Upper lobe of left lung (tissue), 6 donors: ENCODE data around the gene GGNBP2. TPM values are rescaled to one million over a fixed set of nuclear protein-coding genes. Genes with fewer than 3 reads are reported as not detected.

Source experiments
- ATAC-seq, 2 donors: fragments of 200-7000 bp; cut with Tn5 transposase; one replicate each; pipeline ENCODE4 v1.9.1; 2022; ENCODE audit warnings: mild to moderate bottlenecking in 2 of 2, moderate library complexity in 2 of 2; ENCODE audit not compliant: low FRiP score in 2 of 2
- DNase-seq, 2 donors: peaks; one replicate each; pipeline ENCODE4 v3.0.0-alpha.2; 2019 to 2020
- H3K27ac ChIP-seq, 4 donors: fragments of 200-600 bp; sonication (generic); one replicate each; pipeline ENCODE4 v1.5.1; 2016 to 2019
- H3K27me3 ChIP-seq, 4 donors: fragments of 200-600 bp; sonication (generic); one replicate each; pipeline ENCODE4 v1.5.1; 2017 to 2019
- H3K36me3 ChIP-seq, 4 donors: fragments of 200-600 bp; sonication (generic); one replicate each; pipeline ENCODE4 v1.5.1; 2016 to 2019
- H3K4me1 ChIP-seq, 4 donors: fragments of 200-600 bp; sonication (generic); one replicate each; pipeline ENCODE4 v1.5.1; 2018 to 2019
- H3K4me3 ChIP-seq, 4 donors: fragments of 200-600 bp; sonication (generic); one replicate each; pipeline ENCODE4 v1.5.1; 2017 to 2019; ENCODE audit warnings: mild to moderate bottlenecking in 2 of 4, moderate library complexity in 1 of 4
- H3K9me3 ChIP-seq, 4 donors: fragments of 200-600 bp; sonication (generic); one replicate each; pipeline ENCODE4 v1.5.1; 2018 to 2019
- EP300 ChIP-seq, 4 donors: sonication (generic); formaldehyde crosslinking; IDR thresholded peaks; one replicate each; pipeline ENCODE4 v1.5.1; 2017; ENCODE audit warnings: antibody characterized with exemption in 4 of 4, control low read depth in 2 of 4
- POLR2A ChIP-seq, 4 donors: fragments of 450-650 bp; IDR thresholded peaks; one replicate each; pipeline ENCODE4 v1.5.1; 2016 to 2017; ENCODE audit warnings: antibody characterized with exemption in 4 of 4, mild to moderate bottlenecking in 2 of 4
- POLR2AphosphoS5 ChIP-seq, 2 donors: sonication (generic); formaldehyde crosslinking; IDR thresholded peaks; one replicate each; pipeline ENCODE4 v1.5.1; 2017; ENCODE audit warnings: antibody characterized with exemption in 2 of 2
- WGBS, 2 donors: methylation state at CpG; one replicate each; pipeline ENCODE4 v1.1.5; 2017 to 2018; 5-methylcytosine and 5-hydroxymethylcytosine counted together
- total RNA-seq, 6 donors: library from RNA; depleted of rRNA in 4 of 6; stranded (reverse); fragments of >200 nt in 4 of 6; gene quantifications; one replicate each; pipeline versions ENCODE4 v1.1.0 to v1.2.1, GENCODE V29; 2016 to 2021
- TF ChIP-seq, protein P1 (sequence below), 6 experiments: fragments of 450-650 bp in 4 of 6; fragments of 200-600 bp in 2 of 6; sonication (generic) in 2 of 6; IDR thresholded peaks; one replicate each; pipeline ENCODE4 v1.5.1; 2016 to 2019; ENCODE audit warnings: antibody characterized with exemption in 6 of 6
- donor health status: DM: no; HTN: no; CAD: no; lungs with moderate emphysema.
- donor health status: DM: no; HTN: yes; CAD: no; lungs with severe emphysema.

The GGNBP2 gene
- total RNA-seq, 6 donors from 2014 or later: 36.8 to 101 (median 70.0) TPM

DNA sequence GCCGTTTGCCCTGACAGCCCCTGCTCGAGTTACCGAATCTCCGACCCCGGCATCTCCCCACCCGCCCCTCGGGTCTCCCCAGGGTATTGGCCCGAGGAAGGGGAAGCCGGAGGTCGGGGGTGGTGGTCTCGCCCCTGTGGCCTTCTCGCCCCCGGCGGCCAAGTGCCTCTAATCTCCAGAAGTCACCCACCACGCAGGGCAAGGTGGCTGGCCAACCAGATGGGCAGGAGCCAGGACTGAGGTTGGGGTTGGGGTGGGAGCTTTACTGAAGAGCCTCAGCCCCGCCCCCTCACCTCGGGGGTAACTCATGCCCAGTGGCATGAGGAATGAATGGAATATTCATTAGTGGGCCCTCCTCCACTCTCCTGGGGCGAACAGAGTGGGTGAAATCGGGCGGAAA lies 47.6 kb downstream of the GGNBP2 start:
- Histone ChIP-seq H3K9me3 (no peaks in the 10 kb centered on the region), H3K27me3 (no peaks in the 10 kb centered on the region), H3K4me3 (peak overlapping the region; percentile 77 to 93 (median 90)), H3K27ac (peak overlapping the region in 2 of 4 donors; percentile 52 to 75), H3K4me1 (peaks cover 11 to 21% (median 14%) of the 10 kb centered on the region in 4 donors), H3K36me3 (peaks cover 8 to 30% (median 14%) of the 10 kb centered on the region in 4 donors)
- WGBS, 2 donors: 4 to 13% methylated on average over 6 to 18 of the region's 20 CpGs
- ATAC-seq (peak; percentile 18 to 56), DNase-seq (no peak)
- TF ChIP-seq EP300 (IDR thresholded peaks at IDR 0.05): no peak
- TF ChIP-seq, protein P1, sequence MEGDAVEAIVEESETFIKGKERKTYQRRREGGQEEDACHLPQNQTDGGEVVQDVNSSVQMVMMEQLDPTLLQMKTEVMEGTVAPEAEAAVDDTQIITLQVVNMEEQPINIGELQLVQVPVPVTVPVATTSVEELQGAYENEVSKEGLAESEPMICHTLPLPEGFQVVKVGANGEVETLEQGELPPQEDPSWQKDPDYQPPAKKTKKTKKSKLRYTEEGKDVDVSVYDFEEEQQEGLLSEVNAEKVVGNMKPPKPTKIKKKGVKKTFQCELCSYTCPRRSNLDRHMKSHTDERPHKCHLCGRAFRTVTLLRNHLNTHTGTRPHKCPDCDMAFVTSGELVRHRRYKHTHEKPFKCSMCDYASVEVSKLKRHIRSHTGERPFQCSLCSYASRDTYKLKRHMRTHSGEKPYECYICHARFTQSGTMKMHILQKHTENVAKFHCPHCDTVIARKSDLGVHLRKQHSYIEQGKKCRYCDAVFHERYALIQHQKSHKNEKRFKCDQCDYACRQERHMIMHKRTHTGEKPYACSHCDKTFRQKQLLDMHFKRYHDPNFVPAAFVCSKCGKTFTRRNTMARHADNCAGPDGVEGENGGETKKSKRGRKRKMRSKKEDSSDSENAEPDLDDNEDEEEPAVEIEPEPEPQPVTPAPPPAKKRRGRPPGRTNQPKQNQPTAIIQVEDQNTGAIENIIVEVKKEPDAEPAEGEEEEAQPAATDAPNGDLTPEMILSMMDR (IDR thresholded peaks at IDR 0.05): no peak
- TF ChIP-seq POLR2AphosphoS5 (IDR thresholded peaks at IDR 0.05): no peak
- TF ChIP-seq POLR2A (IDR thresholded peaks at IDR 0.05): no peak

DNA sequence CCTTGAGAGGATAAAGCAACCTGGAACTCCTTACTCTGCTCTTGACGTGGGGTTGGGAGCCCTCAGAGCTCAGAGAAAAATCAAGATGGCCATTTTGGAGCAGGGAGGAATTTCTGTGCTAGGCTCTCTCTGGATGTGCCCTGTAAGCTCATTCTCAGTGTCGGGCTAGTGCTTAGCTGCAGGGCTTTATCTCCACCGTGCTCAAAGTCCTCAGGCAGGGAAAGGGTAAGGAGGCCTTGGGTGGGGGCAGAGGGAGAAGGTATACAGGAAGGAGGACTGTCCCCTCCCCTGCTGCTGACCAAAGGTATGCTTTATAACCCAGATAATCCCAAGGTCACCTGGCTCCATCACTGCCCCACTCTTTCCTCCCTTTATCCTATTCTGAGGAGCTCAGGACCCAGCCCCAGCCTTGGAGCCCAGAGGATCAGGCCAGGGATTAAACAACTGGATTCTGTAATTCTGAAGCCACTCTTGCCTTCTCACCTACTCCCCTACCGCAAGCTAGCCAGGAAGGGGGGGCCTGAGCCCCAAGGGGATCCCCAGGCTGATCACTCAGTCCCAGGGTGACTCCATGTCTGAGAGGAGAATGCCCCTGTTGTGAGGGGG lies 48.1 kb downstream of the GGNBP2 start:
- H3K36me3 ChIP-seq: peaks cover 2 to 25% (median 10%) of the 10 kb centered on the region in 4 donors
- H3K27ac ChIP-seq: no peak overlapping the region
- H3K4me1 ChIP-seq: peaks cover 11 to 21% (median 14%) of the 10 kb centered on the region in 4 donors
- 44 to 48% methylated on average over 4 of the region's 4 CpGs for WGBS, 2 donors
- peak overlapping the region in 3 of 4 donors; percentile 89 to 93 (median 92) for H3K4me3 ChIP-seq
- no peaks in the 10 kb centered on the region for H3K27me3 ChIP-seq
- H3K9me3 ChIP-seq: no peaks in the 10 kb centered on the region
- ATAC-seq (no peak), DNase-seq (no peak)
- TF ChIP-seq EP300 (IDR thresholded peaks at IDR 0.05) (no peak), POLR2A (IDR thresholded peaks at IDR 0.05) (no peak)

DNA sequence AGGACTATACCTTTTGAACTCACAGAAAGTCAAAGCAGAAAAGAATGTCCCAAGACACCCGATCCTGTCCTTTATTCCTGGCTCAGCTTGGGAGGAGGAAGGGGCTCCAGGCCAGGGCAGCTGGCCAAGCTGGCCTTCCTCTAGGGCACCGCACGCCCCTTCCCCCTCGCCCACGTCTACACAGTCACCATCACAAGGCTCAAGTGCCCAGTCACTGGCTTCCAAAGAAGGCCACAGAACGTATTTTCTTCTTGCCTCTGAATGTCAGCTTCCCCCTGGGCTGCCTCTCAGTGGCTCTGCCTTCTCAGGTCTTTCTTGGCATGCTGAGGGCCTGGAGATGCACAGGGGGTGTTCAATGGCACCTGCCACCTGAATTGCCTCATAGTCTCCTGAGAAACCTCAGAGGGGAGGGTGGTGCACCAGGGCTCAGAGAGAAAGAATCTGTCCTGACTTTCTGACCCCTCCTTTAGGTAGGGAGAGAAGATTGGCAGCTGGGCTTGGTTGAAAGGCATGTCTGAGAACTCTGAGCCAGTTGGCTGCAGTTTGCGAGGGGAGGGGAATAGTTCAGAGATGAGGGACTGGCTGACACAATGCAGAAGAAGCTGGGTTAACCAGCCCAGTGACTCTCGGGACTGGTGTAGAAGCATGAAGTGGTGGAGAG lies 49.1 kb downstream of the GGNBP2 start:
- ATAC-seq: no peak
- peaks cover 11 to 21% (median 14%) of the 10 kb centered on the region in 4 donors for H3K4me1 ChIP-seq
- WGBS, 2 donors: 71 to 74% methylated on average over 8 of the region's 8 CpGs
- H3K9me3 ChIP-seq: no peaks in the 10 kb centered on the region
- TF ChIP-seq EP300 (IDR thresholded peaks at IDR 0.05) (no peak), POLR2A (IDR thresholded peaks at IDR 0.05) (no peak), POLR2AphosphoS5 (IDR thresholded peaks at IDR 0.05) (no peak)
- TF ChIP-seq, protein P1 (IDR thresholded peaks at IDR 0.05): no peak
- peaks cover 0 to 15% (median 3%) of the 10 kb centered on the region in 4 donors for H3K36me3 ChIP-seq
- no peaks in the 10 kb centered on the region for H3K27me3 ChIP-seq
- no peak overlapping the region for H3K27ac ChIP-seq
- no peak overlapping the region for H3K4me3 ChIP-seq
- no peak for DNase-seq

DNA sequence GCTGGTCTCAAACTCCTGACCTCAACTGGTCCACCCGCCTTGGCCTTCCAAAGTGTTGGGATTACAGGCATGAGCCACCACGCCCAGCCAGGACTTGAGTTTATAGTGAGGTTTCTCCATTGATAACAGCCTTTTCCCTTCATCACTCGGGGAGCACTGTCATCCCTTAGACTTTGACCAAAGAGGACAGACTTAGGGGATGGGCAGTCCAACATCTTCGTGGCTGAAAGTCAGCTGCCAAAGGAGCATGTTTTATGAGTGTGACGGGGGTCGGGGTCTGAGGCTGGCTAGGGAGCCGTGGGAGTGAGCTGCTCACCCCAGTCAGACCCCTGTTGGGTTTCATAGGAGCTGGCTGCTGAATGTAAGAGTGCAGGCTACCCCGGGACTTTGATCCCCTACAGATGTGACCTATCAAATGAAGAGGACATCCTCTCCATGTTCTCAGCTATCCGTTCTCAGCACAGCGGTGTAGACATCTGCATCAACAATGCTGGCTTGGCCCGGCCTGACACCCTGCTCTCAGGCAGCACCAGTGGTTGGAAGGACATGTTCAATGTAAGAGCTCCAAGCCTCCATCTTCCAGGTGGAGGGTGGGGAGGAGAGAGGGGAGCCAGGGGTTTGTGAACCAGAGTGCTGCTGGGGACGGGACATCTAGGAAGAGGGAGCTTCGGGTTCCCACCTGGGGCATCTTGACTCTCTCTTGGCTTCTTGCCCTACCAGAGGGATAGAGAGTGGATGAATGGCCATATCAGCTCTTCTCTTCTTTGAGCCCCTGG lies 50.1 kb downstream of the GGNBP2 start:
- H3K4me1 ChIP-seq: peaks cover 11 to 21% (median 14%) of the 10 kb centered on the region in 4 donors
- H3K9me3 ChIP-seq: no peaks in the 10 kb centered on the region
- no peak overlapping the region for H3K27ac ChIP-seq
- H3K36me3 ChIP-seq: peaks cover 0 to 5% (median 0%) of the 10 kb centered on the region in 4 donors
- H3K4me3 ChIP-seq: no peak overlapping the region
- no peaks in the 10 kb centered on the region for H3K27me3 ChIP-seq
- DNase-seq (no peak), ATAC-seq (no peak)
- TF ChIP-seq, protein P1 (IDR thresholded peaks at IDR 0.05): no peak
- TF ChIP-seq EP300 (IDR thresholded peaks at IDR 0.05) (no peak), POLR2A (IDR thresholded peaks at IDR 0.05) (no peak)
- 71 to 75% methylated on average over 13 of the region's 13 CpGs for WGBS, 2 donors

DNA sequence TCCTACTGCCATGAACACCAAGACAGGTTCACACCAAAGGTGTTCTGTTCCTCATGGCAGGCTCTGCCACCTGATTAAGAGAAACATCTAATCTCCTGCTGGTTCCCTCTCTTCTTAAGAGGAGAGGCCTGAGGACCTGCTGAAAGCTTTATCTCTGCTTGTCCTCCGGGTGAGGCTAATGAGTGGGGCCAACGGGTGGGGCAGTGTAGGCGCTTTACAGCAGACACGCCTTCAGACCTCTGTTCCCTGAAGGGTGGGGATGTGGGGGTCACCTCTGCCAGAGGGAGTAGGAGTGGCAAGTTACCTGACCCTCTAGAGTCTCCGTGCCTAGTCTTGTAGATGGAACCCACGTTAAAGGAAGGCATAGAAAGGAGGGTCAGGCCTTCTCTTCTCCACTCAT lies 52.5 kb downstream of the GGNBP2 start:
- H3K27ac ChIP-seq: no peak overlapping the region
- DNase-seq: no peak
- H3K4me1 ChIP-seq: peaks cover 12 to 26% (median 14%) of the 10 kb centered on the region in 4 donors
- H3K36me3 ChIP-seq: no peaks in the 10 kb centered on the region
- H3K27me3 ChIP-seq: no peaks in the 10 kb centered on the region
- TF ChIP-seq, protein P1 (IDR thresholded peaks at IDR 0.05): no peak
- TF ChIP-seq POLR2AphosphoS5 (IDR thresholded peaks at IDR 0.05) (no peak), EP300 (IDR thresholded peaks at IDR 0.05) (no peak), POLR2A (IDR thresholded peaks at IDR 0.05) (no peak)
- no peak for ATAC-seq
- no peaks in the 10 kb centered on the region for H3K9me3 ChIP-seq
- no peak overlapping the region for H3K4me3 ChIP-seq
- WGBS, 2 donors: 87 to 88% methylated on average over 6 of the region's 6 CpGs
